ENCODE data around the gene C1orf198.

DNA sequence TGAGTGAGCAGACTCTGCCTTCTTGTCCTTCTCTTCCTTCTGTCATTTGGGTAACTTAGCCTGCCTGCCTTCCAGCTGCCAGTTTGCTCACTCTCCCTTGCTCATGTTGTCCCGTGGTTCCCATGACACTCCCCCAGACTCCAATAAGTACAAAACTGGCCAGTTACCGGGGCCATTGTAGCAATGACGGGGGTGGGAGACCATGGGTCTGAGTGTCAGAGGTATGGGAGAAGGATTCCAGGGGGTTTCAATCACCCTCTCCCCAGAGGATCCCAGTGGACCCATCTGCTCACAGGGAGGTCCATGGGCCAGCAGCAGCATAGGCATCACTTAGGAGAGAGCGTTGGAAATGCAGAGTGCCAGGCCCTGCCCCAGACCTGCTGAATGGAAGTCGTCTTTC is 69.8 kb downstream of the C1orf198 start:
- TF ChIP-seq, protein P1, sequence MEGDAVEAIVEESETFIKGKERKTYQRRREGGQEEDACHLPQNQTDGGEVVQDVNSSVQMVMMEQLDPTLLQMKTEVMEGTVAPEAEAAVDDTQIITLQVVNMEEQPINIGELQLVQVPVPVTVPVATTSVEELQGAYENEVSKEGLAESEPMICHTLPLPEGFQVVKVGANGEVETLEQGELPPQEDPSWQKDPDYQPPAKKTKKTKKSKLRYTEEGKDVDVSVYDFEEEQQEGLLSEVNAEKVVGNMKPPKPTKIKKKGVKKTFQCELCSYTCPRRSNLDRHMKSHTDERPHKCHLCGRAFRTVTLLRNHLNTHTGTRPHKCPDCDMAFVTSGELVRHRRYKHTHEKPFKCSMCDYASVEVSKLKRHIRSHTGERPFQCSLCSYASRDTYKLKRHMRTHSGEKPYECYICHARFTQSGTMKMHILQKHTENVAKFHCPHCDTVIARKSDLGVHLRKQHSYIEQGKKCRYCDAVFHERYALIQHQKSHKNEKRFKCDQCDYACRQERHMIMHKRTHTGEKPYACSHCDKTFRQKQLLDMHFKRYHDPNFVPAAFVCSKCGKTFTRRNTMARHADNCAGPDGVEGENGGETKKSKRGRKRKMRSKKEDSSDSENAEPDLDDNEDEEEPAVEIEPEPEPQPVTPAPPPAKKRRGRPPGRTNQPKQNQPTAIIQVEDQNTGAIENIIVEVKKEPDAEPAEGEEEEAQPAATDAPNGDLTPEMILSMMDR (IDR thresholded peaks at IDR 0.05; ENCODE audit: control extremely low read depth in 1 of 3, insufficient read depth in 1 of 3, low read depth in 1 of 3, low read length in 3 of 3): no peak
- no peak for TF ChIP-seq SRF (IDR thresholded peaks at IDR 0.05; ENCODE audit: low read depth, low read length)
- TF ChIP-seq, protein P2, sequence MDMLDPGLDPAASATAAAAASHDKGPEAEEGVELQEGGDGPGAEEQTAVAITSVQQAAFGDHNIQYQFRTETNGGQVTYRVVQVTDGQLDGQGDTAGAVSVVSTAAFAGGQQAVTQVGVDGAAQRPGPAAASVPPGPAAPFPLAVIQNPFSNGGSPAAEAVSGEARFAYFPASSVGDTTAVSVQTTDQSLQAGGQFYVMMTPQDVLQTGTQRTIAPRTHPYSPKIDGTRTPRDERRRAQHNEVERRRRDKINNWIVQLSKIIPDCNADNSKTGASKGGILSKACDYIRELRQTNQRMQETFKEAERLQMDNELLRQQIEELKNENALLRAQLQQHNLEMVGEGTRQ (IDR thresholded peaks at IDR 0.05; ENCODE audit: low read length): no peak
- no peak for TF ChIP-seq E2F6 (IDR thresholded peaks at IDR 0.05)
- no peak for TF ChIP-seq POLR2A (IDR thresholded peaks at IDR 0.05; ENCODE audit: control extremely low read depth in 1 of 2, low read depth in 2 of 2, low read length in 2 of 2)
- no peak for TF ChIP-seq SIX5 (IDR thresholded peaks at IDR 0.05; ENCODE audit: low read depth, low read length)
- TF ChIP-seq EP300 (IDR thresholded peaks at IDR 0.05; ENCODE audit: borderline replicate concordance in 1 of 2, low read depth in 2 of 2, low read length in 2 of 2): no peak
- TF ChIP-seq EGR1 (IDR thresholded peaks at IDR 0.05; ENCODE audit: borderline replicate concordance, low read depth, low read length): no peak
- no peak for TF ChIP-seq JUND (IDR thresholded peaks at IDR 0.05; ENCODE audit: low read length)
- no peak for TF ChIP-seq RFX5 (IDR thresholded peaks at IDR 0.05; ENCODE audit: borderline replicate concordance, low read depth, low read length)
- TF ChIP-seq TCF12 (IDR thresholded peaks at IDR 0.05; ENCODE audit: low read depth, low read length): no peak
- no peak for TF ChIP-seq RAD21 (IDR thresholded peaks at IDR 0.05 in 1 of 2, conservative IDR thresholded peaks at IDR 0.05 in 1 of 2; ENCODE audit: low read depth in 2 of 2, low read length in 2 of 2)
